C4-2B (cell line): Measurements from ENCODE around the gene EVC2.

Experiments
- ZFX ChIP-seq: fragments of 450-650 bp; IDR thresholded peaks from 2 replicates; pipeline ENCODE4 v1.6.1; 2017
- TF ChIP-seq, protein P1 (sequence below): fragments of 450-650 bp; conservative IDR thresholded peaks from 2 replicates; pipeline ENCODE4 v1.5.1; 2017; ENCODE audit warnings: mild to moderate bottlenecking

GRCh38 chr4:5526080-5526846, 182.1 kb downstream of the EVC2 start:
- TF ChIP-seq, protein P1, sequence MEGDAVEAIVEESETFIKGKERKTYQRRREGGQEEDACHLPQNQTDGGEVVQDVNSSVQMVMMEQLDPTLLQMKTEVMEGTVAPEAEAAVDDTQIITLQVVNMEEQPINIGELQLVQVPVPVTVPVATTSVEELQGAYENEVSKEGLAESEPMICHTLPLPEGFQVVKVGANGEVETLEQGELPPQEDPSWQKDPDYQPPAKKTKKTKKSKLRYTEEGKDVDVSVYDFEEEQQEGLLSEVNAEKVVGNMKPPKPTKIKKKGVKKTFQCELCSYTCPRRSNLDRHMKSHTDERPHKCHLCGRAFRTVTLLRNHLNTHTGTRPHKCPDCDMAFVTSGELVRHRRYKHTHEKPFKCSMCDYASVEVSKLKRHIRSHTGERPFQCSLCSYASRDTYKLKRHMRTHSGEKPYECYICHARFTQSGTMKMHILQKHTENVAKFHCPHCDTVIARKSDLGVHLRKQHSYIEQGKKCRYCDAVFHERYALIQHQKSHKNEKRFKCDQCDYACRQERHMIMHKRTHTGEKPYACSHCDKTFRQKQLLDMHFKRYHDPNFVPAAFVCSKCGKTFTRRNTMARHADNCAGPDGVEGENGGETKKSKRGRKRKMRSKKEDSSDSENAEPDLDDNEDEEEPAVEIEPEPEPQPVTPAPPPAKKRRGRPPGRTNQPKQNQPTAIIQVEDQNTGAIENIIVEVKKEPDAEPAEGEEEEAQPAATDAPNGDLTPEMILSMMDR, result no peak
- no peak for TF ChIP-seq ZFX
